Measurements from ENCODE around the gene SETD1B. TPM values are rescaled to one million over a fixed set of nuclear protein-coding genes. Genes with fewer than 3 reads are reported as not detected.

The SETD1B gene
- total RNA-seq, 1 donor = 5.0 TPM

GRCh38 chr12:121814429-121815119 is 10.8 kb downstream of the SETD1B start:
- TF ChIP-seq, protein P1, sequence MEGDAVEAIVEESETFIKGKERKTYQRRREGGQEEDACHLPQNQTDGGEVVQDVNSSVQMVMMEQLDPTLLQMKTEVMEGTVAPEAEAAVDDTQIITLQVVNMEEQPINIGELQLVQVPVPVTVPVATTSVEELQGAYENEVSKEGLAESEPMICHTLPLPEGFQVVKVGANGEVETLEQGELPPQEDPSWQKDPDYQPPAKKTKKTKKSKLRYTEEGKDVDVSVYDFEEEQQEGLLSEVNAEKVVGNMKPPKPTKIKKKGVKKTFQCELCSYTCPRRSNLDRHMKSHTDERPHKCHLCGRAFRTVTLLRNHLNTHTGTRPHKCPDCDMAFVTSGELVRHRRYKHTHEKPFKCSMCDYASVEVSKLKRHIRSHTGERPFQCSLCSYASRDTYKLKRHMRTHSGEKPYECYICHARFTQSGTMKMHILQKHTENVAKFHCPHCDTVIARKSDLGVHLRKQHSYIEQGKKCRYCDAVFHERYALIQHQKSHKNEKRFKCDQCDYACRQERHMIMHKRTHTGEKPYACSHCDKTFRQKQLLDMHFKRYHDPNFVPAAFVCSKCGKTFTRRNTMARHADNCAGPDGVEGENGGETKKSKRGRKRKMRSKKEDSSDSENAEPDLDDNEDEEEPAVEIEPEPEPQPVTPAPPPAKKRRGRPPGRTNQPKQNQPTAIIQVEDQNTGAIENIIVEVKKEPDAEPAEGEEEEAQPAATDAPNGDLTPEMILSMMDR (IDR thresholded peaks at IDR 0.05; ENCODE audit: insufficient read depth, low read length) = no peak
- H3K4me3 ChIP-seq (ENCODE audit: low read depth, low read length) = no peak overlapping the region
- no peak for DNase-seq (ENCODE audit: low read depth)

- no peak for DNase-seq (ENCODE audit: low read depth)
- no peak overlapping the region for H3K4me3 ChIP-seq (ENCODE audit: low read depth, low read length)
- TF ChIP-seq, protein P1 (IDR thresholded peaks at IDR 0.05; ENCODE audit: insufficient read depth, low read length) = no peak
These were observed 11.5 kb downstream of the SETD1B start for GRCh38 chr12:121815263-121815662.

- no peak for DNase-seq (ENCODE audit: low read depth)
- TF ChIP-seq, protein P1 (IDR thresholded peaks at IDR 0.05; ENCODE audit: insufficient read depth, low read length) = no peak
- no peak overlapping the region for H3K4me3 ChIP-seq (ENCODE audit: low read depth, low read length)
These were observed 13.3 kb downstream of the SETD1B start for GRCh38 chr12:121816925-121817647.

DNA sequence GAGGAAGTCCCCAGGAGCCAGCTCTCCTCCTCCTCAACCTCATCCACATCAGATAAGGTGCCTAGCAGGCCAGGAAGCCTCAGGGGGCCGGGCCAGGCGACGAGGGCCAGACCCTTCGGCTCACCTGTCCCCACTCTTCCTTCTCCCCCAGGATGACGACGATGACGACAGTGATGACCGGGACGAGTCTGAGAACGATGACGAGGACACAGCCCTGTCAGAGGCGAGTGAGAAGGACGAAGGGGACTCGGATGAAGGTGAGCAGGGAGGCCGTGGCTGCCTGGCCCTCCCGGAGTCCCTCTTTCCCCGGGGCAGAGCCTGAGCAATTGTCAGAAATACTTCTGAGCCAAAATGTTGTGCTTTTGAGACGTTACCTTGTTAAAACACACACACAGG is 13.8 kb downstream of the SETD1B start:
- no peak overlapping the region for H3K4me3 ChIP-seq (ENCODE audit: low read depth, low read length)
- no peak for DNase-seq (ENCODE audit: low read depth)
- TF ChIP-seq, protein P1 (IDR thresholded peaks at IDR 0.05; ENCODE audit: insufficient read depth, low read length) = no peak

GRCh38 chr12:121819212-121819949 is 15.6 kb downstream of the SETD1B start:
- TF ChIP-seq, protein P1 (IDR thresholded peaks at IDR 0.05; ENCODE audit: insufficient read depth, low read length) = no peak
- no peak for DNase-seq (ENCODE audit: low read depth)
- no peak overlapping the region for H3K4me3 ChIP-seq (ENCODE audit: low read depth, low read length)

DNA sequence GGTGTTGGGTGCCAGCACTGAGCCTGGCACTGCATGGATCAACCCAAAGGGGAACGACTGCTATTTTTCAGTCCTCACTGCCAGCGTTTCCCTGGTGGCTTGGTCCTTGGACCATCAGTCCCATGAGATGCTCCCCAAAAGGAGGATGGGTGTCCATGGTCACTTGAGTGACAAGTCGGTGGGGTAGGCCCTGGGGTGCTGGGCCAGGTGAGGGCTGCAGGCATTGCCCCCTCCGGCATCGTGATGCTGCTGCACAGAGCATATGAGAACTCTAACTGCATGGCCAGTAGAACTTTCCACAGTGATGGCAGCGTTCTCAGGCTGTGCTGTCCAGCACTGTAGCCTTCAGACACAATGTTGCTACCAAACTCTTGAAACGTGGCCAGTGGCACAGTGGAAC is 16.2 kb downstream of the SETD1B start:
- no peak for DNase-seq (ENCODE audit: low read depth)
- H3K4me3 ChIP-seq (ENCODE audit: low read depth, low read length) = no peak overlapping the region
- TF ChIP-seq, protein P1 (IDR thresholded peaks at IDR 0.05; ENCODE audit: insufficient read depth, low read length) = no peak

Data from fibroblast of the aortic adventitia (primary cell).